ENCODE measurements around the gene TMEM17.

- no peak for TF ChIP-seq CTCF (IDR thresholded peaks at IDR 0.05)
- no peak for TF ChIP-seq POLR2A (IDR thresholded peaks at IDR 0.05)
Measured at GRCh38 chr2:62501069-62501468, 4.9 kb downstream of the TMEM17 start.

All from esophagus squamous epithelium (tissue), 4 donors.